Germinal center (tissue), 1 donor: Measurements from ENCODE around the gene SND1.
"Not testable (repeated sequence)": the region's sequence is repeated elsewhere in the genome, so short reads cannot be mapped to it uniquely, and the experiment has no call there.

Experiments
- DNase-seq: peaks from one replicate; pipeline ENCODE4 v3.0.0; 2012; ENCODE audit warnings: mixed read lengths, low spot score

Gene SND1

GRCh38 chr7:127652333-127653248, 597 bp downstream of the SND1 start:
- no peak for DNase-seq

- no peak for DNase-seq
Measured at GRCh38 chr7:127653396-127653795, 1.4 kb downstream of the SND1 start.

DNA sequence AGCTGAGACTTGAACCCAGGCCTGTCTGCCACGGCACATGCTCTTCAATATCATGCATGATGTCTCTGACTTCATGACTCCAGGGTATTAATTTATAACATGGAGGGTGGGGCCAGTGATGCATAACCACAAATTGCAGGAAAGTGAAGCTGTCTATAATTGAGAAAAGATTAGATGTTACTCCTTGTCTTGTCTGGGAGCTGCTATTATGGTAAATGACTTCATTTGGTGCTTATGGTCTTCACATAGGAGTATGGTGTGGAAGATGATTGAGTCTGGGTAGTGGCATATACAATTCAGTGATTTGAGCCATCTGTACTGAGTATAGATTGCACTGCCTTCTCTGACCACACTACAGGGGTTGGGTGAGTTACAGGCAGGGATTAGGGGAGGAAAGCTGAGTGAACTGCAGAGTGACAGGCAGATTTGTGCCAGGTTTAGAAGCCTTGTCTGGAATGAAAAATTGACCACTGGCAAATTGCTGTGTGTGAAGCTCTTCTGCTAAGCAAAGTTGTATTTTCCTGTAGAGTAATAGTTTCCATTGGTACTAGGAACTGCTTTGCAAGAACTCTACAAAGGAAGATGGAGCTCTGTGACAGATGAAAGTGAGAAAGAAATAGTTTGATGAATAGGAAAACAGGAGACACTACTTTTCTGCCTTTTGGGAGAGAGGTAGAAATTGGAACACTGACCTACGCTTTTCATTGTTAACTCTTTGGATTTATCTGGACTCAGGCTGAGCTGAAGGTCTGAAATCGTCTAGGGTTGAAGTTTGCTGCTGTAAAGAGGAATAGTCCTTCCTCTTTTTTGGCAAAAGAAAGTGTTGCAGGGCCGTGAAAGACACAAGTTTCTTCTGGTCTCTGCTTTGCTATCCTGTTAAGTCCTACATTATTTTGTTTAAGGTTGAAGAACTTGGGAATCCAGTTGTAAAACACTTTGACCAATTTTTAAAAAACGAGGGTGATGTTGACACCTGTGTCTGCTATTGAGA, 2.7 kb downstream of the SND1 start:
- no peak for DNase-seq

DNA sequence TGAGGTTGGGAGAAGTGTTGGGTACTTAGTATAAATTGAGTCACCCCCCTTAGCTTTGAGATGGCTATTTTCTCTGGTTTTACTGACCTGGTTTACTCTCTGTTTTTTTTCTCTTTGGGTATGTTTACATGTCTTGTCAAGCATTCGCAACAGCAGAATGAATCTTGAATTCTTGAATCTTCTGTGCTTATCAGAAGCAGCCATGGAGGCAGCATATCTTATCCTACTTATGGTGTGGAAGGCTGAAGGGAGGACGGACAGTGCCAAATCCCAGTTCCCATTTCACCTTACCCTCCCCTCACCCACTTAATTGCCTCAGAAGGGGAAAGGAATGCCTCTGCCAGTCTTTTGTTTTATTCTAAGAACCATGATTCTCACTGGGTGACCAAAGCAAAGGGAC, 3.7 kb downstream of the SND1 start:
- no peak for DNase-seq

- DNase-seq, result no peak
Measured at GRCh38 chr7:127657500-127657899, 5.5 kb downstream of the SND1 start.

- no peak for DNase-seq
Measured at GRCh38 chr7:127658970-127659630, 7.1 kb downstream of the SND1 start.

- DNase-seq, result no peak
Measured at GRCh38 chr7:127665922-127666321, 13.9 kb downstream of the SND1 start.

DNA sequence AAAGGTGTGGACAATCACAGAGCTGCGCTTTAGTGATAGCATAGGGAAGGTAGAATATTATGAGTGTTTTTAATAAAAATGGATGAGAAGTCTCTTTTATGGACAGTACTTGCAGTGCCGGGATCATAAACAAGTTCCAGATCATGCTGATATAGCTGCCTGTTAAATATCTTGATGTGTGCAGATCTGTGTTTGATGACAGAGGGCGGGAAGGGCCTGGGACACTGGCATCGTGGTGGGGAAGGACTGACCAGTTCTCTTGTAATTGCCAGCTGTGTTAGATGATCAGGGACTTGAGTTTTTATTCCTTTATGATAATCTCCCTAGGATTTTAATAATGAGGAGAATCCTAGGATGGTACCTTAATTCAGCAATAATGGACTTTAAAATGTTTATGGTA, 14.6 kb downstream of the SND1 start:
- DNase-seq, result no peak

- DNase-seq, result no peak
Measured at GRCh38 chr7:127667017-127667670, 15.2 kb downstream of the SND1 start.

- DNase-seq, result no peak
Measured at GRCh38 chr7:127667759-127668530, 16.0 kb downstream of the SND1 start.

DNA sequence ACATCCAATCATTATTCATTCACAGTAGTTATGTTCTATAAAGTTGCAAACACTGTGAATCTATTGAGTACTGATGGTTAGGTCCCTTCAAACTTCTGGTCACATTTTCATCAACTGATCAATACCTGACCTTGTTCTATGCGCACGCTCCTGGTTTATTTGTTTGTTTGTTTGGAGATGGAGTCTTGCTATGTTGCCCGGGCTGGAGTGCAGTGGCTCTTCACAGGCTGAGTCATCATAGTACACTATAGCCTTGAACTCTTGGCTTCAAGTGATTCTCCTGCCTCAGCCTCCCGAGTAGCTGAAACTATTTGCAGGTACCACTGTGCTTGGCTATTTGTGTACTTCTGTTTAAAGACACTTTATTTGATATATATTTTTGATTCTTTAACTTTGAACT, 19.3 kb downstream of the SND1 start:
- DNase-seq, result no peak

DNA sequence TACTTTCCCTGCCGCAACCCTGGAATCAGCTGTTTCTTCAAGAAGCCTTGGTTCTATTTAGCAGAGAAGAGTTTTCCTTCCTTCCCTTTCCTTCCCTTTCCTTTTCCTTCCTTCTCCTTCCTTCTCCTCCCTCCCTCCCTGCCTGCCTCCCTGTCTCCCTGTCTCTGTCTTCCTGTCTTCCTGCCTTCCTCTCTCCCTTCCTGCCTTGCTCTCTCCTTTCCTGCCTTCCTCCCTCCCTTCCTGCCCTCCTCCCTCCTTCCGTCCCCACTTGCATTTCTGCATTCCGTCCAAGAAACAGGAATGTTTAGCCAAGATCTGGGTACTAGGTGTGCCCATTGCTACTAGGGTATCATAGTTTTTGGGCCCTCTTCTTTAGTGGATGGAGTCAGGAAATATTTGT, 21.9 kb downstream of the SND1 start:
- DNase-seq, result no peak

DNA sequence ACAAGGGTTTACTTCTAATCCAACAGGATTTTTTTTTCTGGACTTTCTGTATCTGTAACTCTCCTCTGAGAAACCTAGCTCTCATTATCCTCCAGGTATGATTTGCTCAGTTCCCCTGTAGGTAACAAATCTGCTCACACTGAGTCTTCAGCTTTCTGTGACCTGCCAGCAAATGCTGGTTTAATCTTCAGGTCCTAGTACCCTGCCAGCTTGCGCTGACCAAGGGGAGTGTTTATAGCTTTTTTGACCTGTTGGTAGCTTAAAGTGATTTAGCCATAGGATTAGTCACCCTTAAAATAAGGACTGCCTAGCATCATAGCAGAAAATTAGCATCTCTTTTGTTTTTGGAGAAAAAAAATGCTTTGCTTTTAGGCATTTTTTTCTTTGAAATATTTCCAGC, 22.4 kb downstream of the SND1 start:
- DNase-seq, result no peak

DNA sequence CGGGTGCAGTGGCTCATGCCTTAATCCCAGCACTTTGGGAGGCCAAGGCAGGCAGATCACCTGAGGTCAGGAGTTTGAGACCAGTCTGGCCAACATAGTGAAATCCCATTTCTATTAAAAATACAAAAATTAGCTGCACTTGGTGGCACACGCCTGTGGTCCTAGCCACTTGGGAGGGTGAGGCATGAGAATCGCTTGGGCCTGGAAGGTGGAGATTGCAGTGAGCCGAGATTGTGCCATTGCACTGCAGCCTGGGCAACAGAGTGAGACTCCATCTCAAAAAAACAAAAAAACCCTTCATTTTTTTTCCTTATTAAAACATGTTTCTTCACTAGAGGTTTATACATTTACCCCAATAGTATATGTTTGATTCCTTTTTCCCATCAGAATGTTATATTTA, 22.9 kb downstream of the SND1 start:
- DNase-seq, result not testable (repeated sequence)

- DNase-seq, result no peak
Measured at GRCh38 chr7:127675721-127676120, 23.7 kb downstream of the SND1 start.

GRCh38 chr7:127677433-127678230, 25.6 kb downstream of the SND1 start:
- DNase-seq, result no peak

GRCh38 chr7:127678337-127678736, 26.3 kb downstream of the SND1 start:
- no peak for DNase-seq

DNA sequence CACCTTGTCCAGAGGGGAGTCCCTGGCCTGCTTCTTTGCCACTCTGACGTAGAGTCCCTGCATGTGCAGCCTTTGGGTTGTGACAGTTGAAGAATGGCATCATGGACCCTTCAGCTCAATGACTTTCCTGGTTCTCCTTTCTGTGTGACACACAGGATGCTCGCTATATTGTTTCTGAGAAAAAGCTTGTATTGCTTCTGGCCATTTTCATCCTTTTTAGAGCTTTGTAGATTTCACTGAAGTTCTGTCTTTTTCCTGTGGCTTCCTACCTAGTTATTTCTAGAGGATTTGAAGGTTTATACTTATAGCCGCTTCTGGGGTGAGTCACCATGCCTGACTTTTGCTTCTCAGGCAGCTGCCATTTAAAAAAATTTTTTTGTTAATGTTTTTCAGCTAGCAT, 27.0 kb downstream of the SND1 start:
- no peak for DNase-seq

- DNase-seq, result no peak
Measured at GRCh38 chr7:127680983-127681382, 29.0 kb downstream of the SND1 start.

DNA sequence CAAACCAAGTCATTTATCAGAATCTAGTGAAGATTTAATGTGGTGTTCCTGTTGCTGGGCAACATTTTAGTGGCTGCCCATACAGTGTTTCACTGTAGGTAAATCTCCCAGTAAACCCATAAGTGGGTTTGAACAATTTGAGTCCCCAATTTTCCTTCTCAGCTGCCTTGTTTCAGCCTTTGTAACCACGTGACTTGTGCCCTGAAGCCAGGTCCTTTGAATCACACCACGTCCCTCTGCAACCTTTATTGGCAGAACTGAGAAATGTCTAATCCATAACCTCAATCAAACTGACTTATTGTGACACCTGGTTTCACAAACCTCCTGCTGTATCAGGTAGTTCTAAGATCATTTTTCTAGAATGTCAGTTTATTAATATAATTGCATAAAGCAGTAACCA, 30.1 kb downstream of the SND1 start:
- no peak for DNase-seq
